ENCODE data around the gene LCMT1. TPM values are rescaled to one million over a fixed set of nuclear protein-coding genes. Genes with fewer than 3 reads are reported as not detected.

The LCMT1 gene
- total RNA-seq, 2 experiments from 2014 or later: 47.2 to 50.1 TPM

DNA sequence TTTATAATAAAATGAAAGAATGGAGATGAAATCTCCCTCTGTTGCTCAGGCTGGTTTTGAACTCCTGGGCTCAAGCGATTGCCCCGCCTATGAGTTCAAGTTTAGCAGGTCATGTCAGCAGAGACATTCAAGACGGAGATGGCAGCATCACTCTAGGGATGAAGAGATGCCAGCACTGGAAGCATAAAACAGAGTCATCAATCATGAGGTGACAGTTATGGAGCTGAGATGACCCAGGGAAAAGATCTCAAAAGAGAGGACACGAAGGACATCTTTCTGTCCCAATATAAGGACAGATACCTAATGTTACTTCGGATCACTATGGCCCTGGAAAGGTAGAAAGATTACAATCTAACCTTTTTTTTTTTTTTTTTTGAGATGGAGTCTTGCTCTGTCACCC, 11.0 kb upstream of the LCMT1 start:
- ChIA-PET POLR2A (no interaction called here), CTCF (no interaction called here)
- Mint-ChIP-seq H3K27ac (no peak overlapping the region), H3K9me3 (no peaks in the 10 kb centered on the region), H3K4me1 (ENCODE audit: low read depth) (no peaks in the 10 kb centered on the region), H3K4me3 (no peak overlapping the region), H3K27me3 (no peaks in the 10 kb centered on the region), H3K36me3 (no peaks in the 10 kb centered on the region)
- no peak for DNase-seq
- intact Hi-C loops (cut with micrococcal nuclease): no loop called here

DNA sequence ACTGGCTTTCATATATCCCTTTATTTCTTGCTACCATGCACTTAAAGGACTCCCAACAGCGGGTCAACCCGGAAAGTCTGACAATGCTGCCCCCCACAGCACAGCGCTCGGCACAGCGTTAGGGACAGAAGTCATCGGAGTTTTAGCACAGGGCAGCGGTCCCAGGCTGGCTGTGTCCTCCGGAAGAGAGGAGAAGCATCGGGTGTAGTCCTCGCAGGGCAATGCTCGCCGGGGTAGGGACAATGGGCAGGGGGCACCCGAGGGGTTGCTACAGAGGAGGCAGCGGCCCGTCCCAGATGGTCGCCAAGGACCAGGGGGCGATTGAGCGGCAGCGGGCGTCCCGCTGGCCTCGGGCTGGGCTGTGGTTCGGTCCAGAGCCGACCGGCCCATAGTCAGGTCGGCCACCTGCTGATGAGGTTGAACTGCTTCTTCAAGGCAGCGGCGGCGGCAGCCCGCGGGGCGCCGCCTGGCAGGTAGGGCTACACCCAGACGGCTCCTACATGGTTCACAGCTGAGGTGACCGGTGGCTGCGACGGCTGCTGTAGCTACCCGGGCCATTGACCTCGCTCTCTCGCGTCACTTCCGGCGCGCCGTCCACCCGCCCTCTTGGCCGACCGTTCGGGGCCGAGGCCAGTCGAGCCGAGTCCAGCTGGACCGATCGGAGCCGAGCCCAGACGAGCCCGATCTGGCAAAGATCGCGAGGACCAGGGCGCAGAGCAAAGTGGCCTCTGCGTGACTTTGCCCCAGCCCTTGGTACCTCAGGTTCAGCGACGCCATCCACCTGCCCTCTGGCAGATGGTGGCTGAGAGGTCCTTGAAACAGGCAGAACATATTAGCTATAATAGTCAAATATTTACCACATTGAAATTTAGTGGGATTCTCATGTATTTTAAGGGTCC, 4.7 kb upstream of the LCMT1 start:
- intact Hi-C loops (cut with micrococcal nuclease): loop anchor here (1.0 to 5.0 kb wide), 2 partner anchors 52 to 255 kb away; no protein-coding TSS in a partner anchor
- H3K27ac Mint-ChIP-seq: peak overlapping the region; percentile 88
- DNase-seq: peak; percentile 93
- CTCF ChIA-PET: interaction anchor here (1.2 to 3.7 kb wide), 4 partner anchors 51 to 201 kb away, joined by 3 to 22 read pairs (median 4); no protein-coding TSS in a partner anchor
- peaks cover 6% of the 10 kb centered on the region for H3K36me3 Mint-ChIP-seq
- POLR2A ChIA-PET: interaction anchor here (0.9 to 1.8 kb wide), 7 partner anchors 9 to 76 kb away, joined by 3 to 8 read pairs (median 3); no protein-coding TSS in a partner anchor
- peak overlapping the region; percentile 84 for H3K4me3 Mint-ChIP-seq
- H3K27me3 Mint-ChIP-seq: no peaks in the 10 kb centered on the region
- no peaks in the 10 kb centered on the region for H3K9me3 Mint-ChIP-seq
- peaks cover 29% of the 10 kb centered on the region for H3K4me1 Mint-ChIP-seq (ENCODE audit: low read depth)

DNA sequence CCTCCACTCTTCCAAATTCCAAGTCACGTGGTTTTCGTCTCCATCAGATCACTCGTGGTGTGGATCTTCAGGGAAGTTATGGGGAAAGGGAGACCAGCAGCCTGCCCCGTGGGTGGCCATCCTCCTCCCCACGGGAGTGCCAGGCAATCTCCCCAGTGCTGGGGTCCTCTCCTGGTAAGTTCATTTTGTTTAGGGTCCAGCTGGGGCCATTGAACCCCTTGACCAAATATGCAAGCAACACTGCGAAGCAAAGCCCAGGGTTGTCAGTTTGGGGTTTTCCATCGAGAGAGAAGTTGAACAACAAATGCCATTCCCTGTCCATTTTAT, 4.1 kb upstream of the LCMT1 start:
- H3K36me3 Mint-ChIP-seq: peaks cover 6% of the 10 kb centered on the region
- intact Hi-C loops (cut with micrococcal nuclease): loop anchor here (5.0 kb wide), 1 partner anchor 255 kb away; no protein-coding TSS in a partner anchor
- ChIA-PET POLR2A (interaction anchor here (0.9 to 1.8 kb wide), 5 partner anchors 14 to 76 kb away, joined by 3 to 8 read pairs (median 3); no protein-coding TSS in a partner anchor), CTCF (interaction anchor here (1.0 to 3.7 kb wide), 4 partner anchors 51 to 118 kb away, joined by 3 to 22 read pairs (median 4); no protein-coding TSS in a partner anchor)
- H3K27ac Mint-ChIP-seq: peak overlapping the region; percentile 56
- no peaks in the 10 kb centered on the region for H3K9me3 Mint-ChIP-seq
- H3K4me3 Mint-ChIP-seq: peak overlapping the region; percentile 84
- H3K27me3 Mint-ChIP-seq: no peaks in the 10 kb centered on the region
- no peak for DNase-seq
- H3K4me1 Mint-ChIP-seq (ENCODE audit: low read depth): peaks cover 34% of the 10 kb centered on the region

GRCh38 chr16:25108054-25108453, 3.5 kb upstream of the LCMT1 start:
- peaks cover 6% of the 10 kb centered on the region for H3K36me3 Mint-ChIP-seq
- ChIA-PET POLR2A (interaction anchor here (1.0 to 1.8 kb wide), 4 partner anchors 15 to 77 kb away, joined by 3 to 8 read pairs (median 3); no protein-coding TSS in a partner anchor), CTCF (interaction anchor here (1.0 to 3.7 kb wide), 3 partner anchors 52 to 117 kb away, joined by 3 to 22 read pairs (median 3); no protein-coding TSS in a partner anchor)
- H3K4me3 Mint-ChIP-seq: peak overlapping the region; percentile 84
- intact Hi-C loops (cut with micrococcal nuclease): loop anchor here (5.0 kb wide), 1 partner anchor 256 kb away; no protein-coding TSS in a partner anchor
- peak; percentile 63 for DNase-seq
- H3K27ac Mint-ChIP-seq: peak overlapping the region; percentile 56
- H3K9me3 Mint-ChIP-seq: no peaks in the 10 kb centered on the region
- H3K27me3 Mint-ChIP-seq: no peaks in the 10 kb centered on the region
- peaks cover 37% of the 10 kb centered on the region for H3K4me1 Mint-ChIP-seq (ENCODE audit: low read depth)

- peaks cover 51% of the 10 kb centered on the region for H3K4me1 Mint-ChIP-seq (ENCODE audit: low read depth)
- H3K4me3 Mint-ChIP-seq: no peak overlapping the region
- no peaks in the 10 kb centered on the region for H3K9me3 Mint-ChIP-seq
- no peaks in the 10 kb centered on the region for H3K27me3 Mint-ChIP-seq
- CTCF ChIA-PET: interaction anchor here (1.1 to 1.5 kb wide), 3 partner anchors 17 to 125 kb away, joined by 3 to 11 read pairs (median 4); no protein-coding TSS in a partner anchor
- POLR2A ChIA-PET: no interaction called here
- H3K27ac Mint-ChIP-seq: no peak overlapping the region
- DNase-seq: no peak
- intact Hi-C loops (cut with micrococcal nuclease): loop anchor here (2.0 to 5.0 kb wide), 4 partner anchors 43 to 567 kb away; no protein-coding TSS in a partner anchor
- H3K36me3 Mint-ChIP-seq: peaks cover 8% of the 10 kb centered on the region
These were observed 1.9 kb upstream of the LCMT1 start for GRCh38 chr16:25109643-25110042.

- Mint-ChIP-seq H3K4me1 (ENCODE audit: low read depth) (peaks cover 59% of the 10 kb centered on the region), H3K36me3 (peaks cover 8% of the 10 kb centered on the region), H3K4me3 (peak overlapping the region; percentile 95), H3K27me3 (no peaks in the 10 kb centered on the region), H3K9me3 (no peaks in the 10 kb centered on the region), H3K27ac (peak overlapping the region; percentile 94)
- POLR2A ChIA-PET: interaction anchor here (1.0 to 1.4 kb wide), 3 partner anchors 17 to 95 kb away, joined by 3 read pairs; partner anchors contain the start of gene ARHGAP17
- DNase-seq: peak; percentile 72
- CTCF ChIA-PET: interaction anchor here (1.3 to 1.7 kb wide), 4 partner anchors 58 to 124 kb away, joined by 3 to 11 read pairs (median 4); no protein-coding TSS in a partner anchor
- intact Hi-C loops (cut with micrococcal nuclease): loop anchor here (2.0 to 5.0 kb wide), 3 partner anchors 44 to 568 kb away; no protein-coding TSS in a partner anchor
These were observed 1.1 kb upstream of the LCMT1 start for GRCh38 chr16:25110387-25110947.

DNA sequence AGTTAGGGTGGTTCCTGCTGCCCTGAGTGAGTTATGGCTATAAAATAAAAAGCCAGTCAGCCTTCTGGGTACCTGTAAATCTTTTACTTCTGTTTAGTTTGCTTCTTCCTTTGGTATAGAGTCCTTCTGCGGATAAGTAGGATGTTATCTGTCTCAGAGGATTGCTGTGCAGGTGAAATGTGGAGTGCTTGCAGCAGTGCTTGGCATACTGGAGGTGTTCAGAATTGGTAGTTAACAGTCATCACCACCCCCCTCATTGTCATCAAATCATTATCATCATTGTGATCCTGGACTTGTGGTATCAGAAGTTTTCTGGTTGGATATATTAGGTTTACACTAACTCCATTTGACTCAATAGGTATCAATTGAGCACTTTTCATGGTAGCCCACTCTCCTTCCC, 2.6 kb downstream of the LCMT1 start:
- no peak for DNase-seq
- POLR2A ChIA-PET: interaction anchor here (1.1 kb wide), 1 partner anchor 12 kb away, joined by 4 read pairs; no protein-coding TSS in a partner anchor
- intact Hi-C loops (cut with micrococcal nuclease): loop anchor here (5.0 kb wide), 2 partner anchors 392 to 572 kb away; no protein-coding TSS in a partner anchor
- H3K27ac Mint-ChIP-seq: no peak overlapping the region
- no peaks in the 10 kb centered on the region for H3K9me3 Mint-ChIP-seq
- peaks cover 17% of the 10 kb centered on the region for H3K36me3 Mint-ChIP-seq
- CTCF ChIA-PET: interaction anchor here (0.8 kb wide), 1 partner anchor 111 kb away, joined by 4 read pairs; no protein-coding TSS in a partner anchor
- no peaks in the 10 kb centered on the region for H3K27me3 Mint-ChIP-seq
- H3K4me1 Mint-ChIP-seq (ENCODE audit: low read depth): peaks cover 51% of the 10 kb centered on the region
- no peak overlapping the region for H3K4me3 Mint-ChIP-seq

GRCh38 chr16:25118851-25119578, 7.5 kb downstream of the LCMT1 start:
- intact Hi-C loops (cut with micrococcal nuclease): no loop called here
- peaks cover 35% of the 10 kb centered on the region for H3K4me1 Mint-ChIP-seq (ENCODE audit: low read depth)
- CTCF ChIA-PET: interaction anchor here (1.9 kb wide), 1 partner anchor 107 kb away, joined by 7 read pairs; no protein-coding TSS in a partner anchor
- H3K36me3 Mint-ChIP-seq: peaks cover 13% of the 10 kb centered on the region
- H3K4me3 Mint-ChIP-seq: no peak overlapping the region
- H3K9me3 Mint-ChIP-seq: no peaks in the 10 kb centered on the region
- no peak overlapping the region for H3K27ac Mint-ChIP-seq
- POLR2A ChIA-PET: no interaction called here
- DNase-seq: no peak
- no peaks in the 10 kb centered on the region for H3K27me3 Mint-ChIP-seq

GRCh38 chr16:25121824-25122600, 10.5 kb downstream of the LCMT1 start:
- intact Hi-C loops (cut with micrococcal nuclease): no loop called here
- Mint-ChIP-seq H3K36me3 (peaks cover 7% of the 10 kb centered on the region), H3K27me3 (no peaks in the 10 kb centered on the region), H3K27ac (no peak overlapping the region), H3K9me3 (no peaks in the 10 kb centered on the region), H3K4me3 (no peak overlapping the region), H3K4me1 (ENCODE audit: low read depth) (peaks cover 40% of the 10 kb centered on the region)
- DNase-seq: no peak
- ChIA-PET POLR2A (no interaction called here), CTCF (no interaction called here)

DNA sequence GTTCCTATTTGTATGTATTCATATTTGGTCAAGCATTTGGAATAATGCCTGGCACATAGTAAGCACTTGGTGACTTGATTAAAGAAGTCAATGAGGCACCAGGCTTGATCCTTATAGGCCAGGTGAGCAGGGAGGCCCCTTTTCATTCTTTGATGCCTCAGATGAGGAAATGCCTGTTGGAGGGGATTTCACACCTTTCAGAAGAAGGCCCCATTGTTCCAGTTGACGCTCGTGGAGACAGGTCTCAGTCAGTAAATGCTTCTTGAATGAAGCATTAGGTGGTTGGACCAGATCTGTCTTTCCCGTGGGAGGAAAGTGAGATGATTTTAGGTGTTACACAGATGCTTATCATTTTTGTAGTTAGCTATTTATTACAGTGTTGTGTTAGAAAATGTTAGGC, 13.0 kb downstream of the LCMT1 start:
- peaks cover 37% of the 10 kb centered on the region for H3K4me1 Mint-ChIP-seq (ENCODE audit: low read depth)
- ChIA-PET POLR2A (no interaction called here), CTCF (interaction anchor here (0.6 to 1.1 kb wide), 2 partner anchors 104 to 608 kb away, joined by 3 read pairs; no protein-coding TSS in a partner anchor)
- H3K4me3 Mint-ChIP-seq: no peak overlapping the region
- H3K9me3 Mint-ChIP-seq: no peaks in the 10 kb centered on the region
- H3K36me3 Mint-ChIP-seq: peaks cover 3% of the 10 kb centered on the region
- H3K27ac Mint-ChIP-seq: peak overlapping the region; percentile 5
- intact Hi-C loops (cut with micrococcal nuclease): no loop called here
- no peak for DNase-seq
- H3K27me3 Mint-ChIP-seq: no peaks in the 10 kb centered on the region
